MM.1S (cell line): ENCODE data around the gene EPB42.

ENCODE experiments used
- DNase-seq: peaks from one replicate; pipeline ENCODE4 v3.0.0-alpha.2; 2015
- H2AFZ ChIP-seq: fragments of 300-600 bp; sonication (generic); 2 replicates; pipeline ENCODE4 v1.6.0; 2016; ENCODE audit warnings: antibody characterized with exemption, low read length
- H3F3A ChIP-seq: fragments of 300-600 bp; sonication (generic); 2 replicates; pipeline ENCODE4 v1.6.1; 2016; ENCODE audit warnings: mild to moderate bottlenecking, antibody characterized with exemption, low read length, moderate library complexity, mixed read lengths; ENCODE audit not compliant: insufficient read depth
- H3K27ac ChIP-seq: fragments of 300-600 bp; sonication (generic); 2 replicates; pipeline ENCODE4 v1.5.1; 2016; ENCODE audit warnings: mild to moderate bottlenecking, low read length
- H3K27me3 ChIP-seq: fragments of 300-600 bp; sonication (generic); replicated peaks from 2 replicates; pipeline ENCODE4 v1.6.0; 2016; ENCODE audit warnings: low read length; ENCODE audit not compliant: insufficient read depth
- H3K36me3 ChIP-seq: fragments of 300-600 bp; sonication (generic); replicated peaks from 2 replicates; pipeline ENCODE4 v1.6.1; 2016; ENCODE audit warnings: mild to moderate bottlenecking, low read length, mixed read lengths; ENCODE audit not compliant: insufficient read depth
- H3K4me1 ChIP-seq: fragments of 300-600 bp; sonication (generic); 2 replicates; pipeline ENCODE4 v1.6.1; 2016; ENCODE audit warnings: low read length, mixed read lengths
- H3K4me2 ChIP-seq: fragments of 300-600 bp; sonication (generic); 2 replicates; pipeline ENCODE4 v1.6.0; 2016; ENCODE audit warnings: low read depth, low read length
- H3K4me3 ChIP-seq: fragments of 300-600 bp; sonication (generic); 2 replicates; pipeline ENCODE4 v1.5.1; 2016; ENCODE audit warnings: low read length, mixed read lengths
- H3K79me2 ChIP-seq: fragments of 300-600 bp; sonication (generic); 2 replicates; pipeline ENCODE4 v1.6.1; 2016; ENCODE audit warnings: mixed run types, low read length, mixed read lengths
- H3K9ac ChIP-seq: fragments of 300-600 bp; sonication (generic); 2 replicates; pipeline ENCODE4 v1.6.1; 2016; ENCODE audit warnings: low read length, mixed read lengths
- H3K9me2 ChIP-seq: fragments of 300-600 bp; sonication (generic); replicated peaks from 2 replicates; pipeline ENCODE4 v1.6.1; 2016; ENCODE audit warnings: mild to moderate bottlenecking, low read length, mixed read lengths; ENCODE audit not compliant: insufficient read depth
- H3K9me3 ChIP-seq: fragments of 300-600 bp; sonication (generic); replicated peaks from 2 replicates; pipeline ENCODE4 v1.6.1; 2016; ENCODE audit warnings: mild to moderate bottlenecking, low read length, mixed read lengths; ENCODE audit not compliant: insufficient read depth
- H4K20me1 ChIP-seq: fragments of 300-600 bp; sonication (generic); 2 replicates; pipeline ENCODE4 v1.6.1; 2016; ENCODE audit warnings: mild to moderate bottlenecking, low read length, moderate library complexity, mixed read lengths; ENCODE audit not compliant: insufficient read depth
- CTCF ChIP-seq: fragments of 300-600 bp; sonication (generic); IDR thresholded peaks from 2 replicates; pipeline ENCODE4 v1.5.1; 2016; ENCODE audit warnings: antibody characterized with exemption, low read length, mixed read lengths
- EZH2 ChIP-seq: fragments of 300-600 bp; sonication (generic); optimal IDR thresholded peaks from 2 replicates; pipeline ENCODE3; 2017; ENCODE audit warnings: low read depth, mild to moderate bottlenecking, antibody characterized with exemption, low read length, mixed read lengths
- EZH2phosphoT487 ChIP-seq: fragments of 300-600 bp; sonication (generic); IDR thresholded peaks from 2 replicates; pipeline ENCODE4 v1.6.1; 2018; ENCODE audit warnings: antibody characterized with exemption, low read length

The EPB42 gene

GRCh38 chr15:43243020-43243645, 22.3 kb upstream of the EPB42 start:
- H3K27ac ChIP-seq, result no peak overlapping the region
- no peaks in the 10 kb centered on the region for H3F3A ChIP-seq
- H2AFZ ChIP-seq, result no peak overlapping the region
- H3K9me3 ChIP-seq, result no peaks in the 10 kb centered on the region
- no peaks in the 10 kb centered on the region for H3K4me1 ChIP-seq
- no peaks in the 10 kb centered on the region for H3K79me2 ChIP-seq
- H3K4me2 ChIP-seq, result no peak overlapping the region
- H3K4me3 ChIP-seq, result no peak overlapping the region
- H3K9ac ChIP-seq, result no peak overlapping the region
- H3K27me3 ChIP-seq, result no peaks in the 10 kb centered on the region
- no peak for TF ChIP-seq CTCF
- H3K36me3 ChIP-seq, result no peaks in the 10 kb centered on the region
- no peaks in the 10 kb centered on the region for H3K9me2 ChIP-seq
- H4K20me1 ChIP-seq, result no peaks in the 10 kb centered on the region
- DNase-seq, result no peak

- H4K20me1 ChIP-seq, result no peaks in the 10 kb centered on the region
- no peaks in the 10 kb centered on the region for H3K9me2 ChIP-seq
- H3K27ac ChIP-seq, result no peak overlapping the region
- H3F3A ChIP-seq, result no peaks in the 10 kb centered on the region
- H3K9ac ChIP-seq, result no peak overlapping the region
- no peaks in the 10 kb centered on the region for H3K4me1 ChIP-seq
- H2AFZ ChIP-seq, result no peak overlapping the region
- H3K36me3 ChIP-seq, result no peaks in the 10 kb centered on the region
- no peaks in the 10 kb centered on the region for H3K27me3 ChIP-seq
- no peak overlapping the region for H3K4me2 ChIP-seq
- TF ChIP-seq EZH2 (no peak), EZH2phosphoT487 (no peak), CTCF (no peak)
- H3K9me3 ChIP-seq, result no peaks in the 10 kb centered on the region
- no peaks in the 10 kb centered on the region for H3K79me2 ChIP-seq
- H3K4me3 ChIP-seq, result no peak overlapping the region
- DNase-seq, result no peak
Observed at GRCh38 chr15:43242616-43243015, 21.8 kb upstream of the EPB42 start.

- Histone ChIP-seq H4K20me1 (no peaks in the 10 kb centered on the region), H3K27me3 (no peaks in the 10 kb centered on the region), H3K36me3 (no peaks in the 10 kb centered on the region), H3K4me3 (no peak overlapping the region), H2AFZ (no peak overlapping the region), H3K9me2 (no peaks in the 10 kb centered on the region), H3F3A (no peaks in the 10 kb centered on the region), H3K27ac (no peak overlapping the region), H3K79me2 (no peaks in the 10 kb centered on the region), H3K4me1 (no peaks in the 10 kb centered on the region), H3K9ac (no peak overlapping the region), H3K9me3 (no peaks in the 10 kb centered on the region), H3K4me2 (no peak overlapping the region)
- DNase-seq, result no peak
- TF ChIP-seq EZH2, result no peak
- no peak for TF ChIP-seq EZH2phosphoT487
- TF ChIP-seq CTCF, result no peak
Observed at GRCh38 chr15:43241100-43241499, 20.3 kb upstream of the EPB42 start.
